GOT3 (cell line): Measurements from ENCODE around the gene CLDN12.

Experiments used
- DNase-seq: peaks from one replicate; lab custom pipeline; 2025; ENCODE audit warnings: mixed read lengths; lab: John Stamatoyannopoulos, UW

CLDN12 gene

DNA sequence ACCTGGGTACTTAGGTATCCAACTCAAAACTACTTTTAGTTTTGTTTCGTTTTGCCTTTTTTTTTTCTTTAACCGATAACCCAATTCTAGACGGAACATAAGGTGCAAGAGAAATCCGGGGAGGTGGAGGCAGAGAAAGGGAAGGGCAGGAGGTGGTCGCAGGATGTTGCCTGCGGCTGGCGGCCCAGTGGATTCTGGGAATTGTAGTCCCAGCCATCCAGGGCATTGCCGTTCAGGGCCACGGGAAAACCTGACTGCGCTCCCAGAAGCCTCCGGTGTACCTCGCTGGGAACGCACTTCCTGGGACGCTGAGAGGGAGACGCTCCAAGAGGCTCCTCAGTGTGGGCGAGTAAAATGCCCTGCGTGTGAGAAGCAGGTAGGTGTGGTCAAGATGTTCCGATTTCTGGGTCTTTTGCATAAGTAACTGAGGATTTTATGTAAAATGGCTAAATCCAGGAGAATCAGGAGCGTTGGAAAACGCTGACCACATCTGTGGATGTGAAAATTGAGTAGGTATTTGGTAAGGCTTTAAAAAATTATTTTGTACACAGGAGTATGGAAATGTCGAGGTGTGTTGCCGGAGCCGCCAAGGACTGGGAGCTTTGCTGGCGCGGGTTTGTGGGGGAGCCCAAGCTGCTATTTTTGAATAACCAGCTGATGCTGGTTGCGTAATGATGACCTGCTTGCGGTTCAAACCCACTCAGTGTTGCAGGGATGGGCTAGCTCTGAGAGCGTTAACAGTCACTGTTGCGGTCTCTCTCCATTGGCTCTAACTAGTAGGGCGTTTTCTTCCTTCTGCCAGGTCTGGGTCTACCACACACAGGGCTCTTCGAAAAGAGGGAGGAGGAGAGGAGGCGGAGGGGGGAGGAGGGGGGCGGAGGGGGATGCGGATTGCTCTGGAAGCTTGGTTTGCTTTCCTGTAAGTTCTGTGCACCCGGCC is at the start of gene CLDN12:
CLDN12 (plus strand) TSS at position 288 of the 940 bp plus-strand sequence. CDS start 9,216 bp downstream, outside the sequence.
- DNase-seq = peak; percentile 35

DNA sequence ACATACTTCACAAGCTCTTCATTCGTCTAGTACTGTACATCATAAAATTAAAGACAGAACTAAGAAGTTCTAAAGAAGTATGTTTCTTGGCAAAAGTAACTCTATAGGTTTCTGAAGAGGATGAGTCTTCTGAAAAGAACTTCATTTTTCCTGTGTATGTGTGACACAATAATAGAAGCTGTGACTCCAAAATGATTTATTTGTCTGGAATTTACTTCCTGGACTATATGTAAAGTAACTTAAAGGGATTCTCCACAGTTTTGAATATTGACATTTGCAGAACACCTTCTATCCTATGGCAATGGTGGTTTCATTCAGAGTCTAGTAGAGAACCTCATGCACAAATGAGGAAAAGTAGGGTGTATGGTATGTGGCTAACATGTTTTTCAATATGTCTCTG is 19.8 kb upstream of the CLDN12 start:
- no peak for DNase-seq

DNA sequence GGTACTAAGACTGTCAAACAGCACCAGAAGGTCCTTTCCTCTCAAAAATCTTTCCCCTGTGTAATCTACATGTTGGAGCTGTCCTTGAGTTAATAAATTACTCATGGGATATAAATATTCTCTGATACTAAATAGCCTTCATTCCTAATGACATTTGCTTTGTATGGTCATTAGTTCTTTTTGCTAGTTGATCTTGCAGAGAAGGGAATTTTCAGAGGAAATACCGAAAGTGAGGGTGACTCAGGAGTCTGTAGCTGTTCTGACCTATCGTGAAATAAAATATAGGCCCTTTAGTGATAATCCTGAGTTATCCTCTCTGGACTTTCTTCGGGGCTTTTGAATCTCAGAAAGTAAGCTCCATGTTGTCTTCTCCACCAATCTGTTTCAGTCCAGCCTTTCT is 19.4 kb upstream of the CLDN12 start:
- no peak for DNase-seq

DNA sequence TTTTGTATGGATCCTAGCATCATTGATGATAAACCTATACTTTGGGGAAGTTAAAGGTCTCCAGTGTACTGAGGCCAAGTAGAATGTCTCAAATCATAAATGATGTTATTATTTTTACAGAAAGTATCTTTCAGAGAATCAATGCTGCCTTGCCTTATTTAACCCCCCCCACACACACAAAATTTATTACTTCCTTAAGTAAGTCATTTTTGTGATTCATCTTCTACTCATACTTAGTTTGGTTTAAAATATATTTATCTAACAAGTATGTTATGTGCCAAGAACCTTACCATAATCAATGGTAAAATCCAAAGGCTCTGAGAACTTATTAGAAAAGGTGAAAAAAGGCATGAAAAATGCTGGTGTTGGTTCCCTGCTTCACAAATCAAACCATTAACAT is 18.8 kb upstream of the CLDN12 start:
- DNase-seq = no peak

DNA sequence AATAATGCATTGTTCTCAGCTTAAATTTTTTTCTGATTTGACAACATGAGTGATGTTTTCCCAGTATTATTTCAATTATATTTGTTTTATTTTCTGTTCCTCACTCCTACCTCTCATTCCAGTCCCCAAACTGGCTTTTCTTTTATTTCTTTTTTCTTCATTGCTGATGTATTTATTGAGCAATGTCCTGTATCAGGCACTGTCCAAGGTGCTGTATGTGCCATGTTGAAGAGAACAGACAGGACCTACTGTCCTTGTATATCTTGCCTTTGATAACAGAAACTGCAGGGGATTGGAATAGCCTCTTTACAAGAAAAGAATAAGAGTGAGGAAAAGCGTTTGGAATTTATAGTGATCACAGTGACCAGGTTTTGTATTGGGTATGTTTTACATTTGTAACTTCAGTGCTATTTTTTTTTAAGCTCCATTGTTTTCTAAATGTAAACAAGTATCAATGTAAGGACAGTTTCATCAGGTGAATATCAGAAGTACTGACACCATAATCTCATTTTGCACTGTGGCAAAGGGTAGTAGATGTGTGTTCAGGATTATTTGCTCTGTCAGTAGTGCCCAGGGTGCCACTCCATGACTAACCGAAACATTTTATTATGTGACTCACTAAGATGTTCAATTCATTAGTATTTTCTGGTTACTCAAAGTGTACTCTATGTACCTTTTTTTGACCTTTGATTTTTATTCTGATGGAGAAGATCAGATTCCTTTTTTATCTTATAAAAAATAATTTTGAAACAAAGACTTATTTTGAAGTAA is 15.6 kb upstream of the CLDN12 start:
- DNase-seq = no peak

DNA sequence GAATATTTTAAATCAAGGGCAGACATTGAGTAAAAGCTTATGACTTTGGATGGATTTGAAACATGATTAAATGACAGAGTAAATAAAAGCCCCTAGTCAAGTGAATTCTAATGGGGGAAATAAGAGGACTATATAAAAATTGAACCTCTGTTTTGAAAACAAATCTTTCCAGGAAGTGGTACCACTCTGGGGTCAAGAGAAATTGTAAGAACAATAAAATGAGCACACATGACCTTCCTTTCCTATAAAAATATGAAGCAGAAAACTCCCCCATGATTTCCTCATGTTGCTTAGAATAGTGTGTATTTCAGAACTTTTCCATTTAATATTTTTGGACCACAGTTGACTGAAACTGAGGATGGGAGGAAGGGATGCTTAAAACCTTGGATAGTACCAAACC is 12.3 kb upstream of the CLDN12 start:
- DNase-seq = no peak

DNA sequence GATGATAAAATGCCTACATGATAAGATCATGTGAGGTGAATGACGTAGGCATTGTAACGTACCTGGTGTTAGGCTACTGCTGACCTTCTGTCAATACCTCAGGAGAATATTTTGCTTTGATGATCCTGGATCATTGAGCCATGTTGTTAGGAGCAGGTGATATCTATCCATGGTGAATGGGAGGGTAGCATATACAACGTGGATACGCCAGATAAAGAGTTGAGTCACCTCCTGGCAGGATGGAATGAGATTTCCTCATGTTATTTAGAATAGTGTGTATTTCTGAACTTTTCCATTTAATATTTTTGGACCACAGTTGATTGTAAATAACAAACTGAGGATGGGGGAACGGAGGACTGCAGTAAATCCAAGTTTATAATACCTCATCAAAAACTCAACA is 11.8 kb upstream of the CLDN12 start:
- DNase-seq = no peak

DNA sequence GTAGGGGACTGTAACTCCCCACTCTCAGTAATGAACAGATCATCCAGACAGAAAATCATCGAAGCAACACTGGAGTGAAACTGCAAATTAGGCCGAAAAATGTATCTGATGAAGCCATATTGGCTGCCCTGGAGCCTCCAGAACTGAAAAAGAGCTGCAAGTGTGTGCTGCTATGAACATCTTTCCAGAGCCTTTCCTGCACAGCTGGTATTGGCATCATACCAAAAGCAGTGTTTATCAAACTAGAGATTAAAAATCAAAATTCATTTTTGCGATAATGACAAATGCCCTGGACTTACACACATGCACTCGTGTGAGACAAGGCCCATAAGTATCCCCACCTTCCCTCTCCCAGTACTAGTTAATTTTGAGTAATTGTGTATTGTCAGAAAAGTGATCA is 6.8 kb upstream of the CLDN12 start:
- no peak for DNase-seq

DNA sequence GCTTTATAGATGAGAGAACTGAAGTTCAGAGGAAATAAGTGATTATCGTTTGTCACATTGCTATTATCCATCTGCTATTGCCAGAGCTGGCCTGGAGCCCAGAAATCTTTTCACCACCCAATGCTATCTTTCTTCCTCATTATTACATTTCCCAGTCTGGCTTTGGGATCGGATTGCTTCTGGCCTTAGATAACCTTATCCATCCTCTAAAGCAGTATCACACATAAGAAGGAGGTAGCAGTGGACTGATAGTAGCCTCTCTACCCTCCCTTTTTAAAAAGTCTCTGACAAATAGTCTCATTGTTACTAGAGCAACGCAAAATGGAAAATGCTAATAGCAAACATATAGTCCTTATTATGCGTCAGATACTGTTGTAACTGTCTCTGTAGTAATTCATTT is 1.3 kb upstream of the CLDN12 start:
- DNase-seq = no peak

DNA sequence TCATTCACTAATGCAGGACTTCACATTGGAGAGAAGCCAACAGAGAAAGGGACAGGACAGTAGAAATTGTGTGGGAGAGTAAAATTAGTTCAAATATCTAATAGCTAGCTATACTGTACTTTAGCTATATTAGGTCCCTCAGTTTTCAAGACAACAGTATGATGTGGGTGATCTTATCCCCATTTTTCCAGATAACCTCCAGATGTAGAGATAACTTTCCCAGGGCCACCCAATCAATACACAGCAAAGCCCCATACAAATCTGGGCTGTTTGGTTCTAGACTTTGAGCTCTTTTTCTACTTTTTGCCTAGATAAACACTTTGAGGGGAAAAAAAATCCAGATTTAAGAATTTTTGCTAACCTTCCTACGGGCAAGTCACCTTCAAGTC is 482 bp upstream of the CLDN12 start:
- no peak for DNase-seq

DNA sequence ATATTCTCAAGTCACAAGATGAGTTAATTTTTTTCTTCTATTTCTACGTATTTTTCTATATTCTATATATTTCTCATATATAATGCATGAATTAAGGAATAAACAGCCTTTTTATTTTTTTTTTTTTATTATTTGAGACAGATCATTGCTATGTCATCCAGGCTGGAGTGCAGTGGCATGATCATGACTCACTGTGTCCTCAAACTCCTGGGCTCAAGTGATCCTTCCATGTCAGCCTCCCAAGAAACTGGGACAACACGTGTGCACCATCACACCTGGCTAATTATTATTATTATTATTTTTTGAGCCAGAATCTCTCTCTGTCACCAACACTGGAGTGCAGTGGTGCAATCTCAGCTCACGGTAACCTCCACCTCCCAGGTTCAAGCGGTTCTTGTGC is 1.5 kb downstream of the CLDN12 start:
- DNase-seq = no peak

DNA sequence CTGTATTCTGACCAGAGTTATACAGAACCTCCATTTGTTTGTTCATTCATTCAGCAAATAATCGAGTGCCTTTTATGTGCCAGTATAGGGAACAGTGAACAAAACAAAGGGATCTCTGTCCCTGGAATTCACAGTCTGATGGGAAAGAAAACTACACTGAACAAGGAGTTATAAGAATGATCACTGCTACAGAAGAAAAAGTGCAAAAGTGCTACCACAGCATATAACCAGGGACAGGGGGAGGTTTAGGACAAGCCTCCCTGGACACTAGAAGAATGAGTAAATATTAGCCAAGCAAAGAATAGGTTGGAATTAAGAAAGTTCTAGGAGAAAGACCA is 4.2 kb downstream of the CLDN12 start:
- DNase-seq = no peak

DNA sequence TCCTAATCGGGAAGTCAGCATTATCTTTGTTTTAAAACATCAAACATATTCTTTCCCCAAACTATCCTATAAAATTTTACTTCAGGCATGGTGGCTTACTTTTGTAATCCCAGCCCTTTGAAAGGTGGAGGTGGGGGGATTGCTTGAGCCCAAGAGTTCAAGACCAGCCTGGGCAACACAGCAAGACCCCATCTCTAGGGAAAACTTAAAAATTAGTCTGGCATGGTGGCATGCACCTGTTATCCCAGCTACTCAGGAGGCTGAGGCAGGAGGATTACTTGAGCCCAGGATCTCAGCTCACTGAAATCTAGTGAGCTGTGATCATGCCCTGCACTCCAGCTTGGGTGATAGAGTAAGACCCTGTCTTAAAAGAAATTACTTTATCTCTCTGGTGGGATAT is 4.9 kb downstream of the CLDN12 start:
- DNase-seq = no peak

DNA sequence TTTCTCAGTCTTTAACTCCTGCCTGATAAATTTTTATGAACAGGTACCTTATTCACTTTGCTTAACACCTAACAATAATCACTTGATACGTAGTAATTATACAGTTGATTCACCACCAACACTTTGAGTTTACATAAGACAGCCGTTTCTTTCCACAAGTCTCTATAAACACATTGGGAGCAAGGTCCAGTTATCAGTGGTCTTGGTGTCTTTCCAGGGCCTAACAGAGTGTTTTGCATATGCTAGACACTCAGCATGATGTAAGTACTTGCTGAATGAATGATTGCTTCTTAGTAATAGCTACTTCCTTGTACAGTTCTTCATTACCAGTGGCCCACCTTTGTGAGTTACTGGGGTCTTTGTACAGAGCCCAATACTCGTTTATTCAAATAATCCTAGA is 6.4 kb downstream of the CLDN12 start:
- DNase-seq = no peak

DNA sequence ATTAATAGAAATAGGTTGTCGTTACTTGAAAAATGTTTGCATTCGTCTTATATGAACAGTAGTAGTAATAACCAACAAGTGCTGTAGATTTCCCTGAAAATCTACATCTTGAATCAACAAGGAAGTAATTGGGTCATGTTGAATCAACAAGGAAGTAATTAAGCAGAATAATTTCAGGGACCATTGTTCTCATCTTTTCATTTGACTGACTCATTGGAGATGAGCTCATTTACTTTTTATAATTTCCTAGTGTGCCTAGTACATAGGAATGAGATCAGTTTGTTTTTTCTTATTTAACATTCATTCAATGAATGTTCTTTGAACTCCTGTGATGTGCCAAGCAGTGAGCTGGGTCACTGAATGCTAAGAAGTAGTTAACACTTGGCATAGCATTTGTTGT is 8.2 kb downstream of the CLDN12 start:
- no peak for DNase-seq

DNA sequence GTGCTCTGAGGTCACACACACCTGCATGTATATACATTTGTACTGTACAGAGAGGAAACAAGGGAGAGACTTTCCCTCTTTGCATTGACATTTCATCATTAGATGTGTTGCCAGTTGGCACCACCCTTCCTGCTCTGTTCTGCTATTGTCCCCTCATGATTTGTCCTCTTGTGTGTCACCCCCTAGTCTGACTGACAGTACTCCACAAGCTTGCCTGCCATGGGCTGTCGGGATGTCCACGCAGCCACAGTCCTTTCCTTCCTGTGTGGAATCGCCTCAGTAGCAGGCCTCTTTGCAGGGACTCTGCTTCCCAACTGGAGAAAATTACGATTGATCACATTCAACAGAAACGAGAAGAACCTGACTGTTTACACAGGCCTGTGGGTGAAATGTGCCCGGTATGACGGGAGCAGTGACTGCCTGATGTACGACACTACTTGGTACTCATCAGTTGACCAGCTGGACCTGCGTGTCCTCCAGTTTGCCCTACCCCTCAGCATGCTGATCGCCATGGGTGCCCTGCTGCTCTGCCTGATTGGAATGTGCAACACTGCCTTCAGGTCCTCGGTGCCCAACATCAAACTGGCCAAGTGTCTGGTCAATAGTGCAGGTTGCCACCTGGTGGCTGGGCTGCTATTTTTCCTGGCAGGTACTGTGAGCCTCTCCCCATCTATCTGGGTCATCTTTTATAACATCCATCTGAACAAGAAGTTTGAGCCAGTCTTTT is 9.4 kb downstream of the CLDN12 start:
- no peak for DNase-seq

DNA sequence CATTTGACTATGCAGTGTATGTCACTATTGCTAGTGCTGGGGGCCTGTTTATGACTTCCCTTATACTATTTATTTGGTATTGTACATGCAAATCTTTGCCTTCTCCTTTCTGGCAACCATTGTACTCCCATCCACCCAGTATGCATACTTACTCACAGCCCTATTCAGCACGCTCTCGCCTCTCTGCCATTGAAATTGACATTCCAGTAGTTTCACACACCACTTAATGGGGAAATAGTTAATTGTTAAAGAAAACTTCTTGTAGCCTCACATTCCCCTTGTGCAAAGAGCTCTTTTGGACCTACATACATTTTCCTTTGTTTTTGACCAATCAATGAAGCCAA is 9.9 kb downstream of the CLDN12 start:
- no peak for DNase-seq

DNA sequence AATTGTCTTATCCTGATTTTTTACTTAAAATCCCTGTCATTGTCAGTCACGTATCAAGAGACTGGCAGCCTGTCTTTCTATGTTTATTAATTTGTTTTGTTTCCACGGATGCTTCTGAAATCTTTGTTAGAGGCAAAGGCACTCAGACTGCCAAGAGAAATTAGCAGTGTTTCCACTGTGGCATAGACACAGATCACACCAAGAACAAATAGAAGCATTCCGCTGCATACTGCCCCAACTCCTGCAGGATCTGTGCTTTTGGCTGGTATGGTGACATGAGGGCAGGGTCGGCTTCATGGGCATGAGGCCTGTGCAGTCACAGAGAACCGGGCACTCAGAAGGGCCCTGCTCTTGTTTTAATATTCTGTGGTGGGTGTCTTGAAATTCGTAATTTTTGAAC is 18.4 kb downstream of the CLDN12 start:
- no peak for DNase-seq

DNA sequence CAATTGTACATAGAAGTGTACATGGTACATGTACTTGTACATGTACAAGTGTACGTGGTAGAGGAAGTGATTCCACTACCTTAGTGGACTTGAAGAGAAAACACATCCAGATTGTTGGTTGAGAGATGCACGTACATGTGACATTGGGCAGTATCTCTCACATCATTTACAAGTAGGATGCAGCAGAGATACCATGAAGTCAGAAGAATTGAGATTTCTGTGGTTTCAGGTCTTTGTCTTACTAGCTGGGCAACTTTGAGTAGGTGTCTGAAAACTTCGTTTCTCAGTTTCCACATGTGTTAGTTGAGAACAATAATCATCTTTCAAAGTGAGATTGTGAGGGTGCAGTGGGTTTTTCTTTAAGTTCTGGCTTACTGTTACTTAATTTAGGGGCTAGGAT is 21.5 kb downstream of the CLDN12 start:
- DNase-seq = no peak

DNA sequence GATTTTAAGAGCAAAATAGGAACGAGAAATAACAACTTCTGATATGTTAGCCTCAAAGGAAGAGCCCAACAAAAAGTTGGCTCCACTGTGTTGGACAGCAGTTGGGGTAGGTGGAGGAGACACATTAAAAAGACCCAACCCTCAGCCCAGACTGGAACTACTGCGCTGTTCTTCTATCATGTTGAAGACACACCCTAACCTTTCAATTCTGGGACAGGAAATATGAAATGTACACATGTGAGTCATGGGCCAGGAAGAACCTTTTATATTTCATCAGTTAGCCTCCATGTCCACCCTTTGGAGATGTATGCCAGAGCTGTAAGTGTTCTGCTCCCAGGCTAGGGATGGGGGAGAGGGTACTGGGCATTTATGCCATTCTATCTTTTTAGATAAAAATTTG is 22.1 kb downstream of the CLDN12 start:
- DNase-seq = no peak

DNA sequence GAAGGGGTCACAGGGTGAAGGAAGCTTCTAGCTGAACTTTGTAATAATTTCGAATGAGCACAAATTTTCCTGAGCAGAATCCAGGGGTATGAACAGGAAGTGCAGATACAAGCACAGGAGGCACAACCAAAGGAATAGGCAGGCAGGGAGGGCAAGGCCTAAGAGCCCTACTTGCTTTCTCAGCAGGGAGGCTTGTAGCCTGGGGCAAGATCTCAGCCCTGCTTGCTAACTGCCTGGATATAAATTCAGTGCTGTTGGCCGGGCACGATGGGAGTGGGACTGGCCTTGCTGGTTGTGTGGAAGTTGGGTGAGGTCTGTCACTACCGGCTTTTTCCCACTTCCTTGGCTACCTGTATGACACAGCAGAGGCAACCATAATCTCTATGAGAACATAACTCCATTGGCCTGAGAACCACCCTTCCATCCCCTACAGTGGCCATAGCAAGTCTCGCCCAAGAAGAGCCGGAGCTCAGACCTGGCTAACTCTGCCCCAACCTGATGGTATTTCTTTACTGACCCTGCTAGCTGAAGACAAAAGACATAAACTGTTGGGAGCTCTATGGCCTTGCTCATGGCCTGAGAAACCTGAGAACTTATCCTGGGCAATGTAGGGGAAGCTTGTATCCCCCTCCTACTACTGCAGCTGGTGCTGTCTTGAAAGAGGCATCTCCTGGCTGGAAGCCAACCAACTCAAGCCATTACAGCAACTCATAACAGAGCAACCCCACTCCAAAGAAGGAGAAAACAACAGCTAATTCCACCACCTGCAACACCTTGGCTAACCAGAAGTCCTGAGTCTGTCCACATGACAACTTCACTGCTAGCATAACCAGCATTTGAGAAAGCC is 27.6 kb downstream of the CLDN12 start:
- no peak for DNase-seq

DNA sequence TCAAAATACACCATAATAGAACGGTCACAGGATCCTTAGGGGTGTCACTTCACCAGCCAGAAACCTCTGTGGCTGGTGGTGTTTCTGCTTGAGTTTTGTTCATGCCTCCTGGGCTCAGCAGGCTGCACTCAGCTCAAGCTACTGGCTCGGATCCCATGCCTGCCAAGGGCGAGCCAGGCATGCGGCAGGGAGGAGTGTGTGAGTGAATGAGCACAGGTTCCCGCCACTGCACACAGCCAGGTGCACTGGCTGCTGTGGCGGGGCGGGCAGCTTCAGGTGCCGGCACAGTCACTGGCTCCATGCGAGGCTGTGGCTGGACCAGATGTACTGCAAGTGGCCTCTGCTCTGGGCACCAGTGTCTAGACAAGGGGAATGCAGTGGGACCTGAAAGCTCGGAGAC is 29.5 kb downstream of the CLDN12 start:
- no peak for DNase-seq
